Endothelial cell of umbilical vein (primary cell): ENCODE measurements around the gene AP4M1. TPM values are rescaled to one million over a fixed set of nuclear protein-coding genes. Genes with fewer than 3 reads are reported as not detected.

Experiments
- BruUV-seq: library from RNA; stranded (reverse); fragments of 400-500 nt; replicated peaks from 2 replicates; lab custom pipeline; 2021; lab: Mats Ljungman, UMichigan
- CTCF ChIA-PET: fragments of 300-600, 350-600 bp; sonication (Branson Sonifier 250); formaldehyde crosslinking; loops from one replicate; lab custom pipeline; 2021; ENCODE audit warnings: antibody characterized with exemption, inconsistent platforms; lab: Charles Lee
- POLR2A ChIA-PET: fragments of 300-600, 350-600 bp; sonication (Branson Sonifier 250); formaldehyde crosslinking; loops from one replicate; lab custom pipeline; 2021; ENCODE audit warnings: antibody characterized with exemption, inconsistent platforms; lab: Charles Lee
- DNase-seq: peaks from one replicate; pipeline ENCODE4 v3.0.0-alpha.2; 2011; ENCODE audit warnings: low read depth, low spot score
- FAIRE-seq: peaks from 2 replicates; lab custom pipeline; 2011; peaks lifted over from hg19 to GRCh38; lab: Jason Lieb, UNC
- H2AFZ ChIP-seq: 2 replicates; pipeline ENCODE4 v1.6.0; 2012; ENCODE audit warnings: low read depth, low read length, control low read depth, inconsistent platforms
- H3K27ac ChIP-seq: 2 replicates; pipeline ENCODE4 v1.5.1; 2011; ENCODE audit warnings: low read depth, mild to moderate bottlenecking, control low read depth, low read length, moderate library complexity; ENCODE audit not compliant: insufficient read depth
- H3K27me3 ChIP-seq, 2 experiments: 2 replicates each; pipeline versions ENCODE4 v1.6.0 to v1.6.1; 2011; ENCODE audit warnings: low read length in 2 of 2, mixed read lengths in 1 of 2; ENCODE audit not compliant: control insufficient read depth in 2 of 2, insufficient read depth in 2 of 2
- H3K36me3 ChIP-seq, 2 experiments: 2 replicates in 1 of 2; 3 replicates in 1 of 2; pipeline ENCODE4 v1.5.1; 2011; ENCODE audit warnings: low read length in 2 of 2, mild to moderate bottlenecking in 1 of 2, moderate library complexity in 1 of 2; ENCODE audit not compliant: control insufficient read depth in 2 of 2, insufficient read depth in 2 of 2; ENCODE audit errors: extremely low read depth in 1 of 2
- H3K4me1 ChIP-seq: 3 replicates; pipeline ENCODE4 v1.5.1; 2011; ENCODE audit warnings: mild to moderate bottlenecking, low read length; ENCODE audit not compliant: control insufficient read depth, insufficient read depth; ENCODE audit errors: extremely low read depth
- H3K4me2 ChIP-seq: 2 replicates; pipeline ENCODE4 v1.6.1; 2011; ENCODE audit warnings: low read length, control low read depth, mixed read lengths; ENCODE audit not compliant: insufficient read depth
- H3K4me3 ChIP-seq, 3 experiments: fragments of 200-600 bp in 1 of 3; sonication (generic), shearing (Covaris generic) in 1 of 3; replicated peaks in 1 of 3; 2 replicates each; pipeline ENCODE4 v1.5.1; 2011 to 2016; ENCODE audit warnings: control low read depth in 3 of 3, low read length in 3 of 3, mild to moderate bottlenecking in 2 of 3, inconsistent platforms in 1 of 3, low read depth in 1 of 3, moderate library complexity in 1 of 3; ENCODE audit not compliant: insufficient read depth in 1 of 3
- H3K79me2 ChIP-seq: 2 replicates; pipeline ENCODE4 v1.6.0; 2012; ENCODE audit warnings: low read length, inconsistent platforms; ENCODE audit not compliant: control insufficient read depth, insufficient read depth
- H3K9ac ChIP-seq: replicated peaks from 2 replicates; pipeline ENCODE3; 2011; ENCODE audit warnings: low read length, control low read depth; ENCODE audit not compliant: insufficient read depth; ENCODE audit errors: extremely low read depth
- H3K9me1 ChIP-seq: replicated peaks from 3 replicates; pipeline ENCODE4 v1.6.0; 2011; ENCODE audit warnings: mild to moderate bottlenecking, low read length; ENCODE audit not compliant: control insufficient read depth, insufficient read depth; ENCODE audit errors: extremely low read depth
- H3K9me3 ChIP-seq: replicated peaks from 2 replicates; pipeline ENCODE4 v1.5.1; 2012; ENCODE audit warnings: low read length, inconsistent platforms; ENCODE audit not compliant: control insufficient read depth, insufficient read depth
- H4K20me1 ChIP-seq: replicated peaks from 2 replicates; pipeline ENCODE3; 2011; ENCODE audit warnings: mild to moderate bottlenecking, low read length; ENCODE audit not compliant: control insufficient read depth, insufficient read depth; ENCODE audit errors: extremely low read depth
- EZH2 ChIP-seq: IDR thresholded peaks from 2 replicates; pipeline ENCODE4 v1.6.1; 2012; ENCODE audit warnings: borderline replicate concordance, low read depth, mild to moderate bottlenecking, moderate library complexity, low read length, inconsistent platforms; ENCODE audit not compliant: severe bottlenecking
- FOS ChIP-seq: IDR thresholded peaks from 2 replicates; pipeline ENCODE4 v1.6.1; 2011; ENCODE audit warnings: mild to moderate bottlenecking, low read length, moderate library complexity, borderline replicate concordance; ENCODE audit not compliant: insufficient read depth
- GATA2 ChIP-seq: IDR thresholded peaks from 2 replicates; pipeline ENCODE4 v1.7.0; 2011; ENCODE audit warnings: low read depth, mild to moderate bottlenecking, moderate library complexity, mixed read lengths, low read length; ENCODE audit not compliant: insufficient read length, insufficient read depth
- JUN ChIP-seq: IDR thresholded peaks from 2 replicates; pipeline ENCODE4 v1.6.1; 2011; ENCODE audit warnings: borderline replicate concordance, low read depth; ENCODE audit not compliant: insufficient read length, insufficient read depth
- MAX ChIP-seq: IDR thresholded peaks from 2 replicates; pipeline ENCODE4 v1.6.1; 2011; ENCODE audit not compliant: insufficient read depth, insufficient read length
- POLR2A ChIP-seq: IDR thresholded peaks from 2 replicates; pipeline ENCODE4 v1.6.1; 2012; ENCODE audit warnings: low read depth, mild to moderate bottlenecking, control low read depth, low read length
- POLR2AphosphoS5 ChIP-seq: IDR thresholded peaks from 2 replicates; pipeline ENCODE4 v1.6.1; 2012; ENCODE audit warnings: low read depth, mild to moderate bottlenecking, control low read depth, low read length, moderate library complexity; ENCODE audit not compliant: insufficient read depth
- dilution Hi-C: fragments of 300-500 bp; cut with MboI; formaldehyde crosslinking; loops from one replicate; pipeline ENCODE4 v1.15.0; 2019; ENCODE audit warnings: low sequenced_read_pairs; ENCODE audit not compliant: extremely low pct_ligation_motif_present
- intact Hi-C: fragments of 100-400 bp; cut with micrococcal nuclease; formaldehyde crosslinking; loops from one replicate; pipeline ENCODE4 v1.10.0; 2022
- polyA plus RNA-seq, 4 experiments: library from polyadenylated mRNA; depleted of rRNA in 3 of 4; stranded (reverse) in 3 of 4; unstranded in 1 of 4; fragments of >200 nt; gene quantifications; 2 replicates each; pipeline versions ENCODE4 v1.2.1 to v1.2.3, GENCODE V29; 2011 to 2012; ENCODE audit warnings: missing spikeins in 1 of 4
- total RNA-seq: library from RNA; stranded (reverse); gene quantifications from 2 replicates; pipeline ENCODE4 v1.2.3, GENCODE V29; 2021

AP4M1 gene
- total and polyA plus RNA-seq, 2 donors (not counting 3 experiments of a cell fraction or from before 2014, with no cell fraction given), result 20.5 to 27.4 TPM

- H3K9me3 ChIP-seq, result no peaks in the 10 kb centered on the region
- no TSS peak for BruUV-seq
- FAIRE-seq (no peak), DNase-seq (no peak)
- TF ChIP-seq GATA2, result no peak
- TF ChIP-seq EZH2, result no peak
- no peak for TF ChIP-seq POLR2A
- no peak for TF ChIP-seq MAX
- TF ChIP-seq JUN, result no peak
- peak; percentile 4 for TF ChIP-seq POLR2AphosphoS5
- H3K4me1 ChIP-seq, result peaks cover 14% of the 10 kb centered on the region
- no peak overlapping the region for H3K27ac ChIP-seq
- H3K9ac ChIP-seq, result no peak overlapping the region
- intact Hi-C loops (no loop called here), dilution Hi-C loops (no loop called here)
- no peak overlapping the region for H2AFZ ChIP-seq
- no peak overlapping the region for H3K4me3 ChIP-seq
- peaks cover 0 to 17% of the 10 kb centered on the region in 2 experiments for H3K36me3 ChIP-seq
- no peak overlapping the region for H3K4me2 ChIP-seq
- H3K9me1 ChIP-seq, result no peaks in the 10 kb centered on the region
- no peaks in the 10 kb centered on the region for H4K20me1 ChIP-seq
- H3K79me2 ChIP-seq, result no peaks in the 10 kb centered on the region
- POLR2A ChIA-PET, result no interaction called here
- CTCF ChIA-PET, result interaction anchor here (1.0 to 3.0 kb wide), 6 partner anchors 8 to 26 kb away, joined by 3 to 10 read pairs (median 6); partner anchors contain the start of genes GAL3ST4 and LAMTOR4
- no peaks in the 10 kb centered on the region for H3K27me3 ChIP-seq
These were observed 55.1 kb downstream of the AP4M1 start for GRCh38 chr7:100156331-100157068.

- dilution Hi-C loops, result no loop called here
- FAIRE-seq (no peak), DNase-seq (no peak)
- no TSS peak for BruUV-seq
- H3K27me3 ChIP-seq, result no peaks in the 10 kb centered on the region
- ChIA-PET CTCF (interaction anchor here (1.0 to 3.0 kb wide), 6 partner anchors 8 to 251 kb away, joined by 3 to 10 read pairs (median 5); partner anchors contain the start of genes GAL3ST4 and LAMTOR4), POLR2A (no interaction called here)
- H3K27ac ChIP-seq, result no peak overlapping the region
- peaks cover 0 to 17% of the 10 kb centered on the region in 2 experiments for H3K36me3 ChIP-seq
- H3K9ac ChIP-seq, result no peak overlapping the region
- no peak overlapping the region for H2AFZ ChIP-seq
- no peaks in the 10 kb centered on the region for H3K9me1 ChIP-seq
- no peaks in the 10 kb centered on the region for H3K9me3 ChIP-seq
- no peaks in the 10 kb centered on the region for H4K20me1 ChIP-seq
- peaks cover 14% of the 10 kb centered on the region for H3K4me1 ChIP-seq
- no peak overlapping the region for H3K4me3 ChIP-seq
- peak; percentile 5 for TF ChIP-seq POLR2AphosphoS5
- TF ChIP-seq FOS, result no peak
- intact Hi-C loops, result no loop called here
- peak overlapping the region; percentile 90 for H3K4me2 ChIP-seq
- H3K79me2 ChIP-seq, result no peaks in the 10 kb centered on the region
These were observed 55.6 kb downstream of the AP4M1 start for GRCh38 chr7:100157069-100157333.
